SK-N-SH treated with all-trans-retinoic acid at 6 μM for 48 hours (cell line): ENCODE data around the gene CTBP2.

Source experiments
- ATAC-seq: fragments of 200-7000 bp; cut with Tn5 transposase; 3 replicates; pipeline ENCODE4 v1.9.1; 2020; ENCODE audit warnings: mild to moderate bottlenecking, moderate library complexity
- BACH2 ChIP-seq: fragments of 250-450 bp; sonication (Bioruptor Pico); IDR thresholded peaks from 2 replicates; pipeline ENCODE4 v1.9.0; 2021; ENCODE audit warnings: mild to moderate bottlenecking, borderline replicate concordance
- CREB5 ChIP-seq: fragments of 250-450 bp; sonication (Bioruptor Pico); IDR thresholded peaks from 2 replicates; pipeline ENCODE4 v1.5.1; 2020; ENCODE audit warnings: low read depth, mild to moderate bottlenecking, moderate library complexity
- CSDC2 ChIP-seq: fragments of 250-450 bp; sonication (Bioruptor Pico); IDR thresholded peaks from 2 replicates; pipeline ENCODE4 v1.5.0; 2020; ENCODE audit warnings: mild to moderate bottlenecking, moderate library complexity
- CSRNP3 ChIP-seq: fragments of 250-450 bp; sonication (Bioruptor Pico); IDR thresholded peaks from 2 replicates; pipeline ENCODE4 v1.5.1; 2021; ENCODE audit warnings: mild to moderate bottlenecking, moderate library complexity
- ESRRG ChIP-seq: fragments of 250-450 bp; sonication (Bioruptor Pico); IDR thresholded peaks from 2 replicates; pipeline ENCODE4 v1.6.1; 2021; ENCODE audit warnings: mild to moderate bottlenecking
- GLIS3 ChIP-seq: fragments of 250-450 bp; sonication (Bioruptor Pico); IDR thresholded peaks from 2 replicates; pipeline ENCODE4 v1.5.0; 2020; ENCODE audit warnings: mild to moderate bottlenecking, moderate library complexity
- ISL1 ChIP-seq: fragments of 250-450 bp; sonication (Bioruptor Pico); IDR thresholded peaks from 2 replicates; pipeline ENCODE4 v2.1.2; 2022; ENCODE audit warnings: mild to moderate bottlenecking, moderate library complexity
- OSR1 ChIP-seq: fragments of 250-450 bp; sonication (Bioruptor Pico); IDR thresholded peaks from 2 replicates; pipeline ENCODE4 v1.8.0; 2022; ENCODE audit warnings: moderate library complexity, mild to moderate bottlenecking, inconsistent platforms
- PATZ1 ChIP-seq: fragments of 250-450 bp; sonication (Bioruptor Pico); IDR thresholded peaks from 2 replicates; pipeline ENCODE4 v1.8.0; 2020; ENCODE audit warnings: mild to moderate bottlenecking, moderate library complexity, borderline replicate concordance
- POU6F1 ChIP-seq: fragments of 250-450 bp; sonication (Bioruptor Pico); IDR thresholded peaks from 2 replicates; pipeline ENCODE4 v1.8.0; 2021; ENCODE audit warnings: low read depth, mild to moderate bottlenecking, moderate library complexity, borderline replicate concordance
- PPARA ChIP-seq: fragments of 250-450 bp; sonication (Bioruptor Pico); IDR thresholded peaks from 2 replicates; pipeline ENCODE4 v1.5.0; 2020; ENCODE audit warnings: mild to moderate bottlenecking, borderline replicate concordance
- TCF4 ChIP-seq: fragments of 250-450 bp; sonication (Bioruptor Pico); IDR thresholded peaks from 2 replicates; pipeline ENCODE4 v1.8.0; 2021; ENCODE audit warnings: mild to moderate bottlenecking, moderate library complexity, borderline replicate concordance
- TOX ChIP-seq: fragments of 250-450 bp; sonication (Bioruptor Pico); IDR thresholded peaks from 2 replicates; pipeline ENCODE4 v1.8.0; 2021; ENCODE audit warnings: mild to moderate bottlenecking, moderate library complexity, borderline replicate concordance
- TSHZ2 ChIP-seq: fragments of 250-450 bp; sonication (Bioruptor Pico); IDR thresholded peaks from 2 replicates; pipeline ENCODE4 v1.5.0; 2020; ENCODE audit warnings: mild to moderate bottlenecking, moderate library complexity
- ZC3H10 ChIP-seq: fragments of 250-450 bp; sonication (Bioruptor Pico); IDR thresholded peaks from 2 replicates; pipeline ENCODE4 v1.5.1; 2021; ENCODE audit warnings: mild to moderate bottlenecking, moderate library complexity
- ZFP3 ChIP-seq: fragments of 250-450 bp; sonication (Bioruptor Pico); IDR thresholded peaks from 2 replicates; pipeline ENCODE4 v1.5.0; 2020; ENCODE audit warnings: mild to moderate bottlenecking, moderate library complexity
- ZFP30 ChIP-seq: fragments of 450-650 bp; formaldehyde crosslinking; IDR thresholded peaks from 2 replicates; pipeline ENCODE4 v1.5.0; 2022; ENCODE audit warnings: mild to moderate bottlenecking, moderate library complexity
- ZNF565 ChIP-seq: fragments of 450-650 bp; formaldehyde crosslinking; conservative IDR thresholded peaks from 2 replicates; pipeline ENCODE4 v1.5.0; 2020; ENCODE audit warnings: low read depth, mild to moderate bottlenecking, moderate library complexity
- ZNF70 ChIP-seq: fragments of 450-650 bp; formaldehyde crosslinking; IDR thresholded peaks from 2 replicates; pipeline ENCODE4 v1.5.0; 2020; ENCODE audit warnings: mild to moderate bottlenecking, moderate library complexity
- ZNF8 ChIP-seq: fragments of 450-650 bp; formaldehyde crosslinking; IDR thresholded peaks from 2 replicates; pipeline ENCODE4 v1.5.0; 2020; ENCODE audit warnings: mild to moderate bottlenecking, moderate library complexity

The CTBP2 gene

GRCh38 chr10:124997771-124998623, 162.4 kb downstream of the CTBP2 start:
- ATAC-seq, result no peak
- TF ChIP-seq PATZ1 (CRISPR knock-in tag) (no peak), OSR1 (no peak), TOX (CRISPR knock-in tag) (no peak), ZNF565 (no peak), TCF4 (no peak), BACH2 (CRISPR knock-in tag) (no peak), GLIS3 (CRISPR knock-in tag) (no peak), ZFP30 (no peak), CREB5 (CRISPR knock-in tag) (no peak)
- TF ChIP-seq, all 23 proteins: peak for 0

GRCh38 chr10:124997306-124997705, 163.1 kb downstream of the CTBP2 start:
- TF ChIP-seq ISL1 (CRISPR knock-in tag), result no peak
- no peak for TF ChIP-seq TOX (CRISPR knock-in tag)
- no peak for TF ChIP-seq ESRRG (CRISPR knock-in tag)
- TF ChIP-seq, all 23 proteins: peak for 0
- ATAC-seq, result no peak

- ATAC-seq, result no peak
- no peak for TF ChIP-seq TSHZ2 (CRISPR knock-in tag)
- no peak for TF ChIP-seq ZC3H10 (CRISPR knock-in tag)
- TF ChIP-seq BACH2 (CRISPR knock-in tag), result no peak
- no peak for TF ChIP-seq ZNF8 (CRISPR knock-in tag)
- no peak for TF ChIP-seq ZFP3 (CRISPR knock-in tag)
Measured at GRCh38 chr10:124996854-124997215, 163.5 kb downstream of the CTBP2 start.

- ATAC-seq, result no peak
- TF ChIP-seq ZFP3 (CRISPR knock-in tag), result no peak
- TF ChIP-seq BACH2 (CRISPR knock-in tag), result no peak
- no peak for TF ChIP-seq GLIS3 (CRISPR knock-in tag)
- no peak for TF ChIP-seq TCF4
- no peak for TF ChIP-seq TSHZ2 (CRISPR knock-in tag)
- no peak for TF ChIP-seq CSDC2 (CRISPR knock-in tag)
- TF ChIP-seq OSR1, result no peak
- TF ChIP-seq ZNF565, result no peak
- no peak for TF ChIP-seq POU6F1 (CRISPR knock-in tag)
- TF ChIP-seq PPARA (CRISPR knock-in tag), result no peak
- TF ChIP-seq ISL1 (CRISPR knock-in tag), result no peak
- no peak for TF ChIP-seq ZNF70 (CRISPR knock-in tag)
- no peak for TF ChIP-seq CSRNP3 (CRISPR knock-in tag)
- TF ChIP-seq TOX (CRISPR knock-in tag), result no peak
Measured at GRCh38 chr10:124996127-124996853, 164.1 kb downstream of the CTBP2 start.
